ENCODE data around the gene ADAMTS19. TPM values are rescaled to one million over a fixed set of nuclear protein-coding genes. Genes with fewer than 3 reads are reported as not detected.

The ADAMTS19 gene
- total RNA-seq, 1 donor, result 0.09 TPM

DNA sequence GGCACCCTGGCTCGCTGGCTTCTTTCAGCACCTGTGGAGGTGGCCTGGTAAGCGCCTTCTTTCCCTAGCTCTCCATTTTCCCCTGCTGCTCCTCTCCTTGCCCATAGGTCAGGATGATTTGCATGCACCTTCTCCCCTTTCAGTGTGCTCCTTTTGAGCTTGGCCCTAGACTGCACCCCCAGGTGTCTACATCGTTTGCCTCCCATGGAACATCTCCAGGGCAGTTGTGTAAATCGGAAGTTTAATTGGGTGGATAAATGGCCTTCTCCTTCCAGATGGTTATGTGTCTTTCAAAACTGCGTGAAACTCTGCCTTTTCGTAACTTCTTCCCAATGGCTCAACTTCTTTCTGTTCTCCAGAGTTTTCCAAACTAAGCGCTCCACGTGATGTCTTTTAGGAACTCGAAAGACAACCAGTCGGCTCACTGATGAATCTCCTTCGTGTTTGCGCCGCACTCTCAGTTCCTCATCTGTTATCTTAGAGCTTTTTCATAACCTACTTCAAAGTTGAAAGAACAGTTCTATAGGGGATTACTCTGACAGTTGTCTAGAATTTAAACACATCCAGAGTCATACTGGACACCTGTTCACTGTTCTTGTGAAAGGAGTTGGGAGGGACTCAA lies 1.7 kb downstream of the ADAMTS19 start:
- no peak overlapping the region for H3K4me3 ChIP-seq (ENCODE audit: low read depth, low read length)
- TF ChIP-seq, protein P1, sequence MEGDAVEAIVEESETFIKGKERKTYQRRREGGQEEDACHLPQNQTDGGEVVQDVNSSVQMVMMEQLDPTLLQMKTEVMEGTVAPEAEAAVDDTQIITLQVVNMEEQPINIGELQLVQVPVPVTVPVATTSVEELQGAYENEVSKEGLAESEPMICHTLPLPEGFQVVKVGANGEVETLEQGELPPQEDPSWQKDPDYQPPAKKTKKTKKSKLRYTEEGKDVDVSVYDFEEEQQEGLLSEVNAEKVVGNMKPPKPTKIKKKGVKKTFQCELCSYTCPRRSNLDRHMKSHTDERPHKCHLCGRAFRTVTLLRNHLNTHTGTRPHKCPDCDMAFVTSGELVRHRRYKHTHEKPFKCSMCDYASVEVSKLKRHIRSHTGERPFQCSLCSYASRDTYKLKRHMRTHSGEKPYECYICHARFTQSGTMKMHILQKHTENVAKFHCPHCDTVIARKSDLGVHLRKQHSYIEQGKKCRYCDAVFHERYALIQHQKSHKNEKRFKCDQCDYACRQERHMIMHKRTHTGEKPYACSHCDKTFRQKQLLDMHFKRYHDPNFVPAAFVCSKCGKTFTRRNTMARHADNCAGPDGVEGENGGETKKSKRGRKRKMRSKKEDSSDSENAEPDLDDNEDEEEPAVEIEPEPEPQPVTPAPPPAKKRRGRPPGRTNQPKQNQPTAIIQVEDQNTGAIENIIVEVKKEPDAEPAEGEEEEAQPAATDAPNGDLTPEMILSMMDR (IDR thresholded peaks at IDR 0.05; ENCODE audit: insufficient read depth, low read length), result no peak
- no peak for DNase-seq (ENCODE audit: low read depth)

DNA sequence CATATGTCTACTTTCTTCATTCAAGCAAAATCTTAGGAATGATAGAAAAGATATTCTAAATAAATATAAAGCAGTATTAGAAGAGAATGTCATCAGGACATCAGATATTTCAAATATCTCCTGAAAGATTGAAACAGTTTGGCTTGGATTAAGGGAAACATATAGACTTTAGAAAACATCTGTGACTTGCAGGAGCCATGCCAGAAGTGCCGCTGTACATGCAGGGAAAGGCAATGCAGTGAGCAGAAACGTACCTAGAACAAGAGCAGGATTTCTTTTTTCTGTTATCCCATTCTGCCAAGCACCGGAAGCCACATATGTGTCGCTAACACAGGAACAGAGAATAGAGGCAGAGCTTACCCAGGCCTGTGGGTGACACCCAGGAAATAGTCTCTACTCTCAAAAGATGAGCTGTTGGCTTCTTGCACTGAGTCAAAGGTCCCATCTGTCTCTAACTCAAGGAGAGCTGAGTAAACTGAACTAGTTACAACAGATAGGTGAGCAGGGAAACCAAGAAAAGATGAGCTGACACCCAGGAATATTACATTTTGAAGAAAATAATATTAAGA lies 5.8 kb downstream of the ADAMTS19 start:
- no peak overlapping the region for H3K4me3 ChIP-seq (ENCODE audit: low read depth, low read length)
- TF ChIP-seq, protein P1 (IDR thresholded peaks at IDR 0.05; ENCODE audit: insufficient read depth, low read length), result no peak
- no peak for DNase-seq (ENCODE audit: low read depth)

DNA sequence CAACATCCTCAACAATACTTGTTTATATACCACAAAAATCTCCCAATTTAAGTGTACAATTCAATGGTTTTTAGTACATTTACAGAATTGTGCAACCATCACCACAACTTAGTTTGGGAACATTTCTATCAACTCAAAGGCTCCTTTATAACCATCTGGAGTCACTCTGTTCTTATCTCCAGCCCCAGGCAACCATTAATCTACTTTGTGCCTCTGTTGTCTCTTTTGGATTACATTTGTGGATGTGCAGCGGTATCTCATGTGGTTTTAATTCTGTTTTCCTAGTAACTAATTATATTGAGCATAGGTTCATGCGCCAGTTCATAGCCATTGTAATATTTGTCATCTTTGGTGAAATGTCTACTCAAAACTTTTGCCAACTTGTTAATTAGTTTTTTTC lies 14.4 kb downstream of the ADAMTS19 start:
- DNase-seq (ENCODE audit: low read depth), result no peak
- no peak overlapping the region for H3K4me3 ChIP-seq (ENCODE audit: low read depth, low read length)
- TF ChIP-seq, protein P1 (IDR thresholded peaks at IDR 0.05; ENCODE audit: insufficient read depth, low read length), result no peak

DNA sequence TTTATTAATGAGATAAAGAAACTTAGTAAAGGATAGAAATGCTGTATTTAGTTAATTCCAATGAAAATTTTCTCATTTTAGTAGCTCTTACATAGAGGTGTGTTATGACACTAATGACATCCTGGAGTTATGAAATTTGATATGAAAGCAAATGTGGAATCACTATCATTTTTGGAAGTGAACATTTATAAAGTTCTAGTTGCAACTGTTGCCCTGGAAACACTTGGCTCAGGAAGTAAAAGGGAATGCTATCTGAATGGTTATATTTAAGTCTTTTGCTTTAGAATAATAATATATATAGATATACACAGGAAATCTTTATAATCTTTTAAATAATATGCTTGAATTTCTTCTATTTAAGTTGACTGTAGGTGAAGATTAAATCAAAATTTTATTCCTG lies 16.7 kb downstream of the ADAMTS19 start:
- no peak overlapping the region for H3K4me3 ChIP-seq (ENCODE audit: low read depth, low read length)
- DNase-seq (ENCODE audit: low read depth), result no peak
- TF ChIP-seq, protein P1 (IDR thresholded peaks at IDR 0.05; ENCODE audit: insufficient read depth, low read length), result no peak

DNA sequence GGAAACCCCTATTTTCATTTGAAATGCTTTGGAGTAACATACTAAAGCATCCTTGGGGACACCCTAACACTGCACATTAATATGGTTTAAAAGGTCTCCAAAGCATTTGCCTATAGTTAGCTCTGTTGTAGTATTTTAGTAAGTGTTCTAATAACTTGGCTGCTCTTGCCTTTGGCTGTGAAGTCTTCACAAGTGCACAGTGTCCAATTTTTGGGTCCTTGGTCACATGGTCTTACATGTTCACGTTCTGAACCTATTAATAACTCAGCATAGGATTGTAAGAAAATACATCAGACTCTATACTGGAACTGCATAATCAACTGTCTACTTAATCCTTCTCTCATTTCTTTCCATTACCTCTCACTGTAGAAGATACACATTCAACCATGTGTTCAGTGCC lies 17.4 kb downstream of the ADAMTS19 start:
- TF ChIP-seq, protein P1 (IDR thresholded peaks at IDR 0.05; ENCODE audit: insufficient read depth, low read length), result no peak
- H3K4me3 ChIP-seq (ENCODE audit: low read depth, low read length), result no peak overlapping the region
- no peak for DNase-seq (ENCODE audit: low read depth)

DNA sequence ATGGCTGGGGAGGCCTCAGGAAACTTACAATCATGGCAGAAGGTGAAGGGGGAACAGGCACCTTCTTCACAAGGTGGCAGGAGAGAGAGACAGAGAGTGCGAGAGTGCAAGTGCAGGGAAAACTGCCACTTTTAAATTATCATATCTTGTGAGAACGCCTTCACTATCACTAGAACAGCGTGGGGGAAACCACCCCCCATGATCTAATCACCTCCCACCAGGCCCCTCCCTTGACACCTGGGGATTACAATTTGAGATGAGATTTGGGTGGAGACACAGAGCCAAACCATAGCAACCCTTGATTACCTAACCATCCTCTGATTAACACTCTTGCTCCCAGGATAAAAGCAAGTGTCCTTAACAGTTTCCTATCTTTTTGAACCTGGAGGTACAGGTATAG lies 21.1 kb downstream of the ADAMTS19 start:
- DNase-seq (ENCODE audit: low read depth), result no peak
- TF ChIP-seq, protein P1 (IDR thresholded peaks at IDR 0.05; ENCODE audit: insufficient read depth, low read length), result no peak
- H3K4me3 ChIP-seq (ENCODE audit: low read depth, low read length), result no peak overlapping the region

DNA sequence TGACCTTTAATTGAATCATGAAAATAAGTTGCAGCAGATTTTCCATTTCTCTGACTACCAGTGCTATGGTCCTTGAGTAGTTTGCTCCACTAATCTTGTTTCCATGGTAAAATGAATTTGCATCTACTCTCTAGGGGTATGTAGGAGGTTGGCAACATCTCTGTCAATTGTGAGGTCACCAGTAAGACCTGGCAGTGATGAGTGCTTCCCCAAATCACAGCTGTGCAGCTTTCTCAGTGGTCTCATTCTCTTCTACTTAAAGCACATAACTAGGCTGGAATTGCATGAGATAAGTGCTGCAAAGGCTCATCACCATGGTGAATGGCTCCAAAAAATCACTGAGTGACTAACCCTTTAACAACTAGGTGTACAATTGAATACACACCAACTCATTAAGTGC lies 36.3 kb downstream of the ADAMTS19 start:
- no peak overlapping the region for H3K4me3 ChIP-seq (ENCODE audit: low read depth, low read length)
- TF ChIP-seq, protein P1 (IDR thresholded peaks at IDR 0.05; ENCODE audit: insufficient read depth, low read length), result no peak
- no peak for DNase-seq (ENCODE audit: low read depth)
